HG03565 (cell line): ENCODE measurements around the gene CPXM2.

Experiments used
- ATAC-seq: cut with Tn5 transposase; IDR thresholded peaks from one replicate; pipeline ENCODE4 v1.9.1; 2021; ENCODE audit warnings: mild to moderate bottlenecking, moderate library complexity; ENCODE audit not compliant: unreplicated experiment

The CPXM2 gene

GRCh38 chr10:123778719-123779517 lies 112.7 kb downstream of the CPXM2 start:
- no peak for ATAC-seq

- ATAC-seq = no peak
Measured at GRCh38 chr10:123777881-123778280, 113.7 kb downstream of the CPXM2 start.

DNA sequence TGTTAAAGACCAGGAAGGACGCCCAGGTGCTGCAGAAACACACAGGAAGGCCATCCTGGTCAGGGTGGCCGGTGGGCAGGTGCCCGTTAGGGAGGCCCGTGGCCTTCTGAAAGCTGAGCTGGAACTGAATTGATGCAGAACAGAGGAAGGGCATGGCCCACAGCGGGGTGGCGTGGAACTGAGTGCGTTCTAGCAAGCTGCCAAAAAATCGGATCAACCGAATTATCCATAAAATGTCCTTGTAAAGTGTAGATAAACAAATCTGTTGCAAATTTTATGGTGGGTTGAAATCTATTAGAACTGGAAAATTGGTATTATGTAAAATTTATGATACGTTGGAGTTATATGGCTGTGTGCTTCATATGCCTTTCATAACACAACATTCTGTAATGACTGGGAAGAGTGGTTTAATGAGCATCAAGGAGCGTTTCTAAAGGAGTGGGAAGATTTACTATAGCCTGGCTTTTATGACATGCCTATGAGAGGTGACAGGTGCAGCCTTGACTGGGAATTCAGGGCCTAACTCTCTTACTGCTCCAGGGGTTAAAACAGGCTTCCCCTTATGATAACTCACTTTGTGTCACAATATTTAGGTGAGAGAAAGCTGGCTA lies 117.4 kb downstream of the CPXM2 start:
- ATAC-seq = no peak

GRCh38 chr10:123772645-123773508 lies 118.7 kb downstream of the CPXM2 start:
- ATAC-seq = no peak

- ATAC-seq = no peak
Measured at GRCh38 chr10:123771877-123772644, 119.5 kb downstream of the CPXM2 start.

- no peak for ATAC-seq
Measured at GRCh38 chr10:123769647-123770046, 122.0 kb downstream of the CPXM2 start.

DNA sequence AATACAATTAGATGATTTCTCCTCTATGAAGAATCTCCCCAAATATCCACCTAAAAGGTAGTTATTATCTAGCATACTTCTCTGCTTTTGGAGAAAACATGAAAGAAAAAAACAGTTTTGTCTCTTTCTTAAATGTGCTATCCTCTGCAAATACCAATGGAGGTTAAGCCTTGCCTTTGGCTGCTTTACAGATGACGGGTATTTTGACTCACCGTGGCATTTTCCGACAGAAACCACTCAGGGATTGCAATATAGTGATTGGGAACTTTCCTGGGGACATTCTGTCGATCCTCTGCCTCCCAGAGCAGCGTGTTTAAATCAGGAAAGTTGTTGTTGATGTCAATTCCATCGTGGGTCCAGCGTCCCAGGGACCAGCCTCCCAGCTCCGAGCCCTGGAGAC lies 124.8 kb downstream of the CPXM2 start:
- ATAC-seq = no peak

GRCh38 chr10:123766012-123766411 lies 125.6 kb downstream of the CPXM2 start:
- no peak for ATAC-seq

- ATAC-seq = no peak
Measured at GRCh38 chr10:123761666-123762230, 129.9 kb downstream of the CPXM2 start.

DNA sequence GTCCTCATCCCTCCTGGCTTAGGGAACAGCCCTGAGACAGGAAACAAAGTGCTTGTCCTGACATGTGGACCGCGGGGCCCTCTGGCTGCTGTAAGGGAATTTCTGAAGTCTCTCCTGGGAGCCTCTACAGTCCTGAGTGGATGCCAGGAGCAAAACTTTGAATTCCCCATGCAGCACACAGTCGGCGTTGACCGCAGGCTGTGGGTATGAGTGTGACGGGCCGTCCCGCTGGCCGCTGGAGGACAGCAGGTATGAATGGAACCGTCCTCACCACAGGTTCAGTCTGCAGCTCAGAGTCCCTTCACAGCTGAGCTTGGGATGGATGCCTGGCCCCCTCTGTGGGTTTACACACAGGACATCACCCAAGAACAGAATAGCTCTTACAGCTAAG lies 130.6 kb downstream of the CPXM2 start:
- ATAC-seq = no peak

DNA sequence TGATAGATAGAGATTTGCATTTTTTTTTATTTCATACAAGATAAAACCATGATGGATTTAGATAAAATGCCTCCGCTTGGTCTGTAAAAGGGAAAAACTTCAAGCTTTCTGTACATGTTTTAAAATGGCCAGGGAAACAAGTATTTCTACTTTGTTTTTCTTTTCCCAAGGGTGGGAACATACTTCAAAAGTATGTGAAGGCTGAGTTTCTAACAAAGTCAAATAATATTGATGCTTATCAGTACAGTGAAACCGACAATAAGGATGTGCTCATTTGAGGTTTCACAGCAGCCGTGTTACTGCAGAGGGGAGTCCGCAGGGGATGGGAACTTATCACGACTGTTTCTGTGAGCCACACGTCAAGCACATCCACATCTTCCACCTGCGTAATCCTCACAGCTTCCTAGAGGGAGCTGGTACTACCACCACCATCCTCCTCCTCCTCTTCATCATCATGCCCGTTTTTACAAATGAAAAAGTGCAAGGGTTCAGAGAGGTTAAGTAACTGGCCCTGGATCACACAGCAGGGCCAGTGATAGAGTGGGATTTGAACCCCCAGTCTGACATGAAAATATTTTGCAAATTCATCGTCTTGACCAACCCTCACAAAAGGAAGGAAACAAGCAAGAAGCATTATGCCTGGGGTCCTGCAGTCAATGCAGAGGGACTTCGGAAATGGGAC lies 131.1 kb downstream of the CPXM2 start:
- no peak for ATAC-seq

GRCh38 chr10:123759501-123760031 lies 132.0 kb downstream of the CPXM2 start:
- no peak for ATAC-seq

GRCh38 chr10:123759041-123759440 lies 132.6 kb downstream of the CPXM2 start:
- ATAC-seq = no peak

GRCh38 chr10:123757853-123758252 lies 133.8 kb downstream of the CPXM2 start:
- no peak for ATAC-seq

- no peak for ATAC-seq
Measured at GRCh38 chr10:123755061-123755460, 136.5 kb downstream of the CPXM2 start.

GRCh38 chr10:123754123-123754522 lies 137.5 kb downstream of the CPXM2 start:
- no peak for ATAC-seq

GRCh38 chr10:123751342-123752134 lies 140.1 kb downstream of the CPXM2 start:
- ATAC-seq = no peak

- no peak for ATAC-seq
Measured at GRCh38 chr10:123750901-123751300, 140.7 kb downstream of the CPXM2 start.

DNA sequence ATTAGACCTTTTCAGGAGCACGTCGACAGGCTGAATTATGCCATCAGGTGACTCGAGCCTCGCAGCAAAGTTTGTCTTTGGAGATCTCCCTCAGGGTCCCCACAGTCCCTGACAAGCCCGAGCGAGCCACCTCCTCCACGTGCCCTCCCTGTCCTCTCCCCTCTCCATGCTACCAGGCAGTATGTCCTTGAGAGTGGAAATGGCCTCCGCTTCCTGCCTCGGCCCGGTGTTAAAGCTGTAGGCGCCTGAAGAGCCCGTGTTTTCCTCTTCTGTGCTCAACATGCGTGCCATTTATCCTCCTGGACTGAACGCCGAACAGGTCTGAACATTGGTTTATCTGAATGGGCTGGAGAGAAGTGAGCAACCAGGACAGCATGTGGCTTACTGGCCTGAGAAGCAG lies 142.9 kb downstream of the CPXM2 start:
- no peak for ATAC-seq
